ENCODE results near the gene MED19.
A peak's percentile ranks its signal among the peaks of the same experiment; 100 is the strongest.
"Not testable (repeated sequence)": the region's sequence is repeated elsewhere in the genome, so short reads cannot be mapped to it uniquely, and the experiment has no call there.

The MED19 gene

GRCh38 chr11:57704932-57705331 lies 7.1 kb downstream of the MED19 start:
- DNase-seq, result no peak

DNA sequence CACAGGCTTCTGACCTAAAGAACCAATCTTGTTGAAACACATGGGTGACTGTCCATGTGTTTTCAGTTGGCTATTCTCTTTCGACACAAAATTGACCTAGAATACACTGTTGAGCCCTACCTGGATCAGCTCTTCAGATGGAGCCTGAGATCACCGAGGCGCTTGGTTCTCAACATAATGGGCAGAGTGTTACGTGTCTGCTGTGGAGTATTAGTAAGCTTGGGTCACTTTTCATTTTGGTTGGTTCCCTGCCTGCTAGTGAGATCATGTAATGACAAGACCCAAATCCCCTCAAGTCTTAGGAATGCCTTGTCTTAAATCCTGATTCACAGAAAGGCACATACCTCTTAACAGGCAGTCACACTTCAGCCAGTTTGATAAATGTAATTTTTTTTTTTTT lies 8.7 kb downstream of the MED19 start:
- no peak for DNase-seq

- no peak for DNase-seq
Measured at GRCh38 chr11:57700425-57700824, 11.6 kb downstream of the MED19 start.

- DNase-seq, result no peak
Measured at GRCh38 chr11:57699813-57700212, 12.2 kb downstream of the MED19 start.

DNA sequence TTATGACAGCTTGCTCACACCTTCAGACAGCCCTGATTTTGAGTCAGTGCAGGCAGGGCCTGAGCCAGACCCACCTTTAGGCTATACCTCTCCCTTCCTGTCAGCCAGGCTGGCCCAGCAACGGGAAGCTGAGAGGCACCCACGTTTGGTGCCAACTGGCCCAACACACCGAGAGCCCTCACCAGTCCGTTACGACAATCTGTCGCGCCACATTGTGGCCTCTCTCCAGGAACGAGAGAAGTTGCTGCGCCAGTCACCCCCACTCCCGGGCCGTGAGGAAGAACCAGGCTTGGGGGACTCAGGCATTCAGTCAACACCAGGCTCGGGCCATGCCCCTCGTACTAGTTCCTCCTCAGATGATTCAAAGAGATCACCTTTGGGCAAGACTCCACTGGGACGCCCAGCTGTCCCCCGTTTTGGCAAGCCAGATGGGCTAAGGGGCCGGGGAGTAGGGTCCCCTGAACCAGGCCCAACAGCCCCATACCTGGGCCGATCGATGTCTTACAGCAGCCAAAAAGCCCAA lies 13.1 kb downstream of the MED19 start:
- DNase-seq, result no peak

GRCh38 chr11:57690474-57690873 lies 21.5 kb downstream of the MED19 start:
- DNase-seq, result not testable (repeated sequence)

GRCh38 chr11:57681168-57681567 lies 30.8 kb downstream of the MED19 start:
- no peak for DNase-seq

DNA sequence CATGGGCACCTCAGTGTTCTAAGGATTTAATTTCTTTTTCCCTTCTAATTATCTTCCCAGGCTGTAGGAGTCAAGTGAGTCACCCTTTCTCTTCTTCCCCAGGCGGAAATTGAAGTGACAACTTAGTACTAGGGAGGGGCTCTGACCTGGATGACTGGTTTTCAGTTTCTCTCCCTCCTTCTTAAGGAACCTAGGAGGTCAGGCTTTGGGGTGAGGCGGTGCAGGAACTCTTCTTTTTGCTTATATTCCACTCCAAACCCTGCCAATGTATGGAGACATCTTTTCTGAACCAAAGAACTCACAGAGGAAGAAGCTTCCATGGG lies 31.5 kb downstream of the MED19 start:
- no peak for DNase-seq

DNA sequence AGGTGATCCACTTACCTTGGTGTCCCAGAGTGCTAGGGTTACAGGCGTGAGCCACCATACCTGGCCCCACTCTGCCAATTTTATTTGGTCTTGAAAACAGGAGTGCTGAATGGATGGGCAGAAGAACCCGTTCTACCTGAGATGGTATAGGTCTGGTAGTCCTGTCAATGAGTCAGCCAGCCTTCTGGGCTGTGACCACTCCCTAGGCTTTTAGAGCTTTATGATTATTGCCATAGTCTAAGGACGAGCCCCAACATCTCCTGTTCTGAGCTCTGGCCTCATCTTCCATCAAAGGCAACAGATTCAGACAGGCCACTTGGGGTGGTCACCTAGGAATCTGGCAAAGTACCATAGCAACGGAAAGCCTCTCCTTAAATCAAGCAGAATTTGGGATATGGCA lies 32.6 kb downstream of the MED19 start:
- no peak for DNase-seq

GRCh38 chr11:57675176-57675941 lies 36.7 kb downstream of the MED19 start:
- no peak for DNase-seq

DNA sequence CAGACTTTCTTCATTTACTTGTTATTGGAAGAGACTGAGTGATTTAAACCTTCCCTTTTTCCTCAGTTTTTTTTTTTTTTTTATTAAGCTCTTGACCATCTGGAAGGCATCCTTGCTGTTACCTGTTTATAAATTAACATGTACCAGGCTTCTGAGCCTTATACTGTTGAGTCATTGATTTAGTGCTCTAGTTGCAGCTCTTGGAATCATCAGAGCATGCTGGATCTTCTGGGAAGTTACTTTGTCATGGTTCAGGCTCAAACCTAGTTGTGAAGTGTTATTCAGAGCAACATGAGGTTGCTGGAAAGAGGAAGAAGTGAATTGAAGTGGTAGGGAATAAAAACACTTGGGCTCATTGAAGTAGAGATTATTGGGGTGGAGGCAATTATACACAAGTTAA lies 37.8 kb downstream of the MED19 start:
- no peak for DNase-seq

DNA sequence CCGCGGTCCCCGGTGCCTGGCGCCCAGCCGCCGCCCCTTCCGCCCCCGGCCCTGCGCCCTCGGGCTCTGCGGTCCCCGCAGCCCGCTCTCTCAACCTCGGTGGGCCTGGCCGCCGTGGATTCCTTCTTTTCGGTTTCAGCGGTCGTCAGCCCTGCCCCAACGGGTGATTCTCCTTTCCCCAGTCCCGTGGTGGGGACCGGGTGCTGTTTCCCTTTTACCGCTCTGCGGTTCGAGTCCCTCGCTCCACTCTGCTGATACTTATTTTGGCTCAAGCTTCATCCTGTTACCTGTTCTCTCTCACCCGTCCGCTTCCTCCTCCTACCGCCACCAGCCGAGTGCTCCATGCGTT lies 43.6 kb downstream of the MED19 start:
- peak; percentile 28 to 29 for DNase-seq

GRCh38 chr11:57667736-57668433 lies 44.1 kb downstream of the MED19 start, which contains the start of gene ZDHHC5:
Gene ZDHHC5 (plus strand): TSS chr11:57668114. CDS start chr11:57673091, 4,977 bp downstream.
- DNase-seq, result peak; percentile 98

GRCh38 chr11:57667117-57667735 lies 44.8 kb downstream of the MED19 start:
- peak; percentile 80 to 81 for DNase-seq

DNA sequence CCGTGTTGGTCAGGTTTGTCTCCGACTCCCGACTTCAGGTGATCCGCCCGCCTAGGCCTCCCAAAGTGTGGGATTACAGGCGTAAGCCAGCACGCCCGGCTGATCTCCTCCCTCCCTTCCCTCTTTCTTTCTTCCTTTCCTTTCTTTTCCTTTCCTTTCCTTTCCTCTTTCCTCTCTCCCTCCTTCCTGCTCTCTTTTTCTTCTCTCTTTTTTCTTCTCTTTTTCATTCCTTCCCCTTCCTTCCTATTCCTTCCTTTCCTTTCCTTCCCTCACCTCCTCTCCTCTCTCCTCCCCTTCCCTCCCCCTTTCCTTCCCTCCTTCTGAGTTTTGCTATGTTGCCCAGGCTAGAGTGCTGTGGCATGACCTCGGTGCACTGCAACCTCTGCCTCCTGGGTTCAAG lies 48.0 kb downstream of the MED19 start:
- DNase-seq, result no peak

GRCh38 chr11:57662893-57663292 lies 49.1 kb downstream of the MED19 start:
- no peak for DNase-seq

DNA sequence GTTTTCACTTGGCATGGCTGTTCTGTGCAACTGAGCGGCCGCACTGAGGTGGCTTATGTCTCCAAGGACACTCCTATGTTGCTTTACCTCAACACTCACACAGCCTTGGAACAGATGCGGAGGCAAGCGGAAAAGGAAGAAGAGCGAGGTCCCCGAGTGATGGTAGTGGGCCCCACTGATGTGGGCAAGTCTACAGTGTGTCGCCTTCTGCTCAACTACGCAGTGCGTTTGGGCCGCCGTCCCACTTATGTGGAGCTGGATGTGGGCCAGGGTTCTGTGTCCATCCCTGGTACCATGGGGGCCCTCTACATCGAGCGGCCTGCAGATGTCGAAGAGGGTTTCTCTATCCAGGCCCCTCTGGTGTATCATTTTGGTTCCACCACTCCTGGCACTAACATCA lies 52.3 kb downstream of the MED19 start:
- DNase-seq, result no peak

DNA sequence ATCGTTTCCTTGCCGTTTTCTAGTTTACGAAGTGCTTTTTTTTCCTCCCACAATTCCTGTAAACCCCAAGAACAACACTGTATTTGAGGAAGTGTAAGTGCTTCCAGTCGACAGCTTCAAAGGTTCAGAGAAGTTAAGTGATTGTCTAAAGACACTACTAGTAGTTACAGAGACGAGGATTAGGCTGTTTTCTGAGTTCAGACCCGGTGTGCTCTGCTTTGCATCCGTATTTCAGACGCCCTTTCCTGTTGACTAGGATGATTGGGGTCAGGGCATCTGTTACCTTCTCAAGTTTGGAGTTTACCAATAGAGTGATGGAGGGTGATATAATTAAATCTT lies 54.0 kb downstream of the MED19 start:
- no peak for DNase-seq

GRCh38 chr11:57657194-57658022 lies 54.6 kb downstream of the MED19 start, which contains the start of gene CLP1:
Gene CLP1 (plus strand): TSS chr11:57657762. CDS start chr11:57659477, 1,715 bp downstream.
- DNase-seq, result peak; percentile 95 to 99

- no peak for DNase-seq
Measured at GRCh38 chr11:57656885-57657193, 55.2 kb downstream of the MED19 start.
